ENCODE measurements around the gene RELB. TPM values are rescaled to one million over a fixed set of nuclear protein-coding genes. Genes with fewer than 3 reads are reported as not detected.

The RELB gene
- total and polyA plus RNA-seq, 9 of the 15 experiments (the other 6 are each of a cell fraction or from before 2014, with no cell fraction given): 0.15 to 1.1 (median 0.28) TPM; not detected in 2

DNA sequence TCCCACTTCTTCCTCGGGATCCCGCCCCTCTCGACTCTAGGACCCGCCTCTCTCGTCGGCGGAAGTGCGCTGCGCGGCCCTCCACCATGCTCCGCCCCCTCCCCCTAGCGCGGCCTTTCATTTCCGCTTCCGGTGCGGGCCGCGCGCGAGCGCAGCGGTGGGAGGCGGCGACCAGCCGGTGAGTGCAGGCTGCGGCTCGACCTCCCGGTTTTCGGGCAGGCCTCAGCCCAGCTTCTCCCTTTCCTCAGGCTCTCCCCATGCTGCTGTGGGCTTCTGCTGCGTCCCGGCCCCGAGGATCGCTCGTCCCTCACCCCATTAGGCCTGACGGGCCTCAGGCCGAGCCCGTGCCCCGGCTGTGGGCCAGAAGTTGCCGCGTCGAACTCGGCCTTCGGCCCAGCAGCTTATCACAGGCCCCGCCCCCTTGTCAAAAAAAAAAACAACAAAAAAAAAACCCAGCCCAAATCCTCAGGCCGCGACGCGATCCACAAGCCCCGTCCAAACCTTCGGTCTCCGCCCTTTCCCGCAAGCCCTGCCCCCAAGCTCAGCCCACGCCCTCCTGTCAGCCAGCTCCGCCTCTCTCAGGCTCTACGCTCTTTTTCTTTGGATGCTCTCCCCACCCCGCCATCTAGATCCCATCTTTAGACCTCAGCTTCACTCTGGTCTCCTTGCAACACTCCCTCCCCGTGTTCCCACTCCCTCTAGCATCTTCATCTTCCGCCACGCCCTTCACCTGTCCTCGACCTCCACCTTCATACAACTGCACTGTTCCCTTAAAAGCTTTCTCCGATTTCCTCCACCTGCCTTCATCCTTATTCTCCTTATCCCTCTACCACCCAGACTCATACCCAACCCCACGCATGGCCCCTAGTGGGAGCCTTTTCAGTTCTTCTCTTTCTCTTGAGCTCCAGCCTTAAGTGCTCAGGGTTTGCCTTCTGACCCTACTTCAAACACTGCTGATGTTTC lies 37.9 kb downstream of the RELB start, which contains the start of gene CLASRP (continued):
- TF ChIP-seq, protein P1, sequence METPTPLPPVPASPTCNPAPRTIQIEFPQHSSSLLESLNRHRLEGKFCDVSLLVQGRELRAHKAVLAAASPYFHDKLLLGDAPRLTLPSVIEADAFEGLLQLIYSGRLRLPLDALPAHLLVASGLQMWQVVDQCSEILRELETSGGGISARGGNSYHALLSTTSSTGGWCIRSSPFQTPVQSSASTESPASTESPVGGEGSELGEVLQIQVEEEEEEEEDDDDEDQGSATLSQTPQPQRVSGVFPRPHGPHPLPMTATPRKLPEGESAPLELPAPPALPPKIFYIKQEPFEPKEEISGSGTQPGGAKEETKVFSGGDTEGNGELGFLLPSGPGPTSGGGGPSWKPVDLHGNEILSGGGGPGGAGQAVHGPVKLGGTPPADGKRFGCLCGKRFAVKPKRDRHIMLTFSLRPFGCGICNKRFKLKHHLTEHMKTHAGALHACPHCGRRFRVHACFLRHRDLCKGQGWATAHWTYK (CRISPR knock-in tag; IDR thresholded peaks at IDR 0.05): 0 out of 2 replicates have a peak, but pooled peaks have one; percentile 46
- TF ChIP-seq DMBX1 (CRISPR knock-in tag; IDR thresholded peaks at IDR 0.05; ENCODE audit: borderline replicate concordance): 0 out of 2 replicates have a peak, but pooled peaks have one; percentile 25
- TF ChIP-seq, protein P2, sequence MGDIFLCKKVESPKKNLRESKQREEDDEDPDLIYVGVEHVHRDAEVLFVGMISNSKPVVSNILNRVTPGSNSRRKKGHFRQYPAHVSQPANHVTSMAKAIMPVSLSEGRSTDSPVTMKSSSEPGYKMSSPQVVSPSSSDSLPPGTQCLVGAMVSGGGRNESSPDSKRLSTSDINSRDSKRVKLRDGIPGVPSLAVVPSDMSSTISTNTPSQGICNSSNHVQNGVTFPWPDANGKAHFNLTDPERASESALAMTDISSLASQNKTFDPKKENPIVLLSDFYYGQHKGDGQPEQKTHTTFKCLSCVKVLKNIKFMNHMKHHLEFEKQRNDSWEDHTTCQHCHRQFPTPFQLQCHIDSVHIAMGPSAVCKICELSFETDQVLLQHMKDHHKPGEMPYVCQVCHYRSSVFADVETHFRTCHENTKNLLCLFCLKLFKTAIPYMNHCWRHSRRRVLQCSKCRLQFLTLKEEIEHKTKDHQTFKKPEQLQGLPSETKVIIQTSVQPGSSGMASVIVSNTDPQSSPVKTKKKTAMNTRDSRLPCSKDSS (IDR thresholded peaks at IDR 0.05; ENCODE audit: low read depth, partially characterized antibody): peak; percentile 54
- no peak for TF ChIP-seq KDM1A (IDR thresholded peaks at IDR 0.05)
- TF ChIP-seq, protein P3, sequence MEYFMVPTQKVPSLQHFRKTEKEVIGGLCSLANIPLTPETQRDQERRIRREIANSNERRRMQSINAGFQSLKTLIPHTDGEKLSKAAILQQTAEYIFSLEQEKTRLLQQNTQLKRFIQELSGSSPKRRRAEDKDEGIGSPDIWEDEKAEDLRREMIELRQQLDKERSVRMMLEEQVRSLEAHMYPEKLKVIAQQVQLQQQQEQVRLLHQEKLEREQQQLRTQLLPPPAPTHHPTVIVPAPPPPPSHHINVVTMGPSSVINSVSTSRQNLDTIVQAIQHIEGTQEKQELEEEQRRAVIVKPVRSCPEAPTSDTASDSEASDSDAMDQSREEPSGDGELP (CRISPR knock-in tag; IDR thresholded peaks at IDR 0.05; ENCODE audit: borderline replicate concordance): peak; percentile 88
- TF ChIP-seq, protein P4, sequence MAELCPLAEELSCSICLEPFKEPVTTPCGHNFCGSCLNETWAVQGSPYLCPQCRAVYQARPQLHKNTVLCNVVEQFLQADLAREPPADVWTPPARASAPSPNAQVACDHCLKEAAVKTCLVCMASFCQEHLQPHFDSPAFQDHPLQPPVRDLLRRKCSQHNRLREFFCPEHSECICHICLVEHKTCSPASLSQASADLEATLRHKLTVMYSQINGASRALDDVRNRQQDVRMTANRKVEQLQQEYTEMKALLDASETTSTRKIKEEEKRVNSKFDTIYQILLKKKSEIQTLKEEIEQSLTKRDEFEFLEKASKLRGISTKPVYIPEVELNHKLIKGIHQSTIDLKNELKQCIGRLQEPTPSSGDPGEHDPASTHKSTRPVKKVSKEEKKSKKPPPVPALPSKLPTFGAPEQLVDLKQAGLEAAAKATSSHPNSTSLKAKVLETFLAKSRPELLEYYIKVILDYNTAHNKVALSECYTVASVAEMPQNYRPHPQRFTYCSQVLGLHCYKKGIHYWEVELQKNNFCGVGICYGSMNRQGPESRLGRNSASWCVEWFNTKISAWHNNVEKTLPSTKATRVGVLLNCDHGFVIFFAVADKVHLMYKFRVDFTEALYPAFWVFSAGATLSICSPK (IDR thresholded peaks at IDR 0.05; ENCODE audit: borderline replicate concordance): 0 out of 2 replicates have a peak, but pooled peaks have one; percentile 73
- TF ChIP-seq SMAD2 (IDR thresholded peaks at IDR 0.05; ENCODE audit: low read depth, low read length): no peak
- no peak for TF ChIP-seq ZNF212 (CRISPR knock-in tag; IDR thresholded peaks at IDR 0.05)
- no peak for TF ChIP-seq GABPB2 (CRISPR knock-in tag; conservative IDR thresholded peaks at IDR 0.05)
- peak; percentile 87 for TF ChIP-seq GTF2E2 (tag; IDR thresholded peaks at IDR 0.05)
- peak; percentile 90 for TF ChIP-seq RBBP5 (IDR thresholded peaks at IDR 0.05; ENCODE audit: borderline replicate concordance, insufficient read depth, low read length, poor library complexity, severe bottlenecking)
- TF ChIP-seq, protein P5, sequence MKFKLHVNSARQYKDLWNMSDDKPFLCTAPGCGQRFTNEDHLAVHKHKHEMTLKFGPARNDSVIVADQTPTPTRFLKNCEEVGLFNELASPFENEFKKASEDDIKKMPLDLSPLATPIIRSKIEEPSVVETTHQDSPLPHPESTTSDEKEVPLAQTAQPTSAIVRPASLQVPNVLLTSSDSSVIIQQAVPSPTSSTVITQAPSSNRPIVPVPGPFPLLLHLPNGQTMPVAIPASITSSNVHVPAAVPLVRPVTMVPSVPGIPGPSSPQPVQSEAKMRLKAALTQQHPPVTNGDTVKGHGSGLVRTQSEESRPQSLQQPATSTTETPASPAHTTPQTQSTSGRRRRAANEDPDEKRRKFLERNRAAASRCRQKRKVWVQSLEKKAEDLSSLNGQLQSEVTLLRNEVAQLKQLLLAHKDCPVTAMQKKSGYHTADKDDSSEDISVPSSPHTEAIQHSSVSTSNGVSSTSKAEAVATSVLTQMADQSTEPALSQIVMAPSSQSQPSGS (CRISPR knock-in tag; IDR thresholded peaks at IDR 0.05): no peak
- TF ChIP-seq KDM2B (CRISPR knock-in tag; IDR thresholded peaks at IDR 0.05): 0 out of 2 replicates have a peak, but pooled peaks have one; percentile 77
- peak; percentile 81; the same call in 1 of the 2 replicates for TF ChIP-seq POLR2H (tag; IDR thresholded peaks at IDR 0.05; ENCODE audit: low read depth)
- TF ChIP-seq, protein P6, sequence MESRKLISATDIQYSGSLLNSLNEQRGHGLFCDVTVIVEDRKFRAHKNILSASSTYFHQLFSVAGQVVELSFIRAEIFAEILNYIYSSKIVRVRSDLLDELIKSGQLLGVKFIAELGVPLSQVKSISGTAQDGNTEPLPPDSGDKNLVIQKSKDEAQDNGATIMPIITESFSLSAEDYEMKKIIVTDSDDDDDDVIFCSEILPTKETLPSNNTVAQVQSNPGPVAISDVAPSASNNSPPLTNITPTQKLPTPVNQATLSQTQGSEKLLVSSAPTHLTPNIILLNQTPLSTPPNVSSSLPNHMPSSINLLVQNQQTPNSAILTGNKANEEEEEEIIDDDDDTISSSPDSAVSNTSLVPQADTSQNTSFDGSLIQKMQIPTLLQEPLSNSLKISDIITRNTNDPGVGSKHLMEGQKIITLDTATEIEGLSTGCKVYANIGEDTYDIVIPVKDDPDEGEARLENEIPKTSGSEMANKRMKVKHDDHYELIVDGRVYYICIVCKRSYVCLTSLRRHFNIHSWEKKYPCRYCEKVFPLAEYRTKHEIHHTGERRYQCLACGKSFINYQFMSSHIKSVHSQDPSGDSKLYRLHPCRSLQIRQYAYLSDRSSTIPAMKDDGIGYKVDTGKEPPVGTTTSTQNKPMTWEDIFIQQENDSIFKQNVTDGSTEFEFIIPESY (CRISPR knock-in tag; IDR thresholded peaks at IDR 0.05): 0 out of 2 replicates have a peak, but pooled peaks have one; percentile 11
- TF ChIP-seq ETV1 (tag; conservative IDR thresholded peaks at IDR 0.05; ENCODE audit: low read depth): peak; percentile 70

Measured in K562 (cell line).